H1 (cell line): ENCODE measurements around the gene HYLS1. TPM values are rescaled to one million over a fixed set of nuclear protein-coding genes. Genes with fewer than 3 reads are reported as not detected.

Source experiments
- CTCF ChIA-PET: fragments of 300-600 bp; sonication (Branson Sonifier 250); formaldehyde crosslinking; loops from one replicate; lab custom pipeline; 2021; ENCODE audit not compliant: partially characterized antibody; lab: Charles Lee
- POLR2A ChIA-PET: fragments of 300-600 bp; sonication (Branson Sonifier 250); formaldehyde crosslinking; loops from one replicate; lab custom pipeline; 2021; ENCODE audit warnings: inconsistent platforms; ENCODE audit not compliant: partially characterized antibody; lab: Charles Lee
- DNase-seq, 2 experiments: peaks; one replicate each; pipeline versions ENCODE4 v3.0.0 to v3.0.0-alpha.2; 2010 to 2022; ENCODE audit warnings: low spot score in 2 of 2, low read depth in 1 of 2, mixed read lengths in 1 of 2
- FAIRE-seq: peaks from 2 replicates; lab custom pipeline; 2011; peaks lifted over from hg19 to GRCh38; lab: Jason Lieb, UNC
- H2AFZ ChIP-seq: 2 replicates; pipeline ENCODE4 v1.8.1; 2012; ENCODE audit warnings: low read length, inconsistent platforms
- H2AK5ac ChIP-seq: 2 replicates; pipeline ENCODE4 v1.6.1; 2013; ENCODE audit warnings: low read depth, low read length
- H2BK120ac ChIP-seq: replicated peaks from 2 replicates; pipeline ENCODE3; 2013; ENCODE audit warnings: low read depth, low read length, inconsistent platforms
- H2BK12ac ChIP-seq: 2 replicates; pipeline ENCODE4 v1.6.1; 2013; ENCODE audit warnings: low read depth, low read length
- H2BK15ac ChIP-seq: 2 replicates; pipeline ENCODE4 v1.6.1; 2013; ENCODE audit warnings: low read length
- H2BK20ac ChIP-seq: 2 replicates; pipeline ENCODE4 v1.6.1; 2013; ENCODE audit warnings: low read length
- H2BK5ac ChIP-seq: 2 replicates; pipeline ENCODE4 v1.6.1; 2013; ENCODE audit warnings: low read depth, low read length
- H3K14ac ChIP-seq: 2 replicates; pipeline ENCODE4 v1.6.1; 2013; ENCODE audit warnings: inconsistent platforms; ENCODE audit not compliant: insufficient read length
- H3K18ac ChIP-seq: 2 replicates; pipeline ENCODE4 v1.6.1; 2013; ENCODE audit warnings: low read length; ENCODE audit errors: extremely low read depth
- H3K23ac ChIP-seq: 2 replicates; pipeline ENCODE4 v1.6.1; 2013; ENCODE audit warnings: inconsistent platforms; ENCODE audit not compliant: insufficient read length
- H3K23me2 ChIP-seq: 2 replicates; pipeline ENCODE4 v1.6.1; 2013; ENCODE audit warnings: low read depth, low read length
- H3K27ac ChIP-seq: 2 replicates; pipeline ENCODE4 v1.6.1; 2011; ENCODE audit warnings: low read depth, low read length, inconsistent platforms
- H3K27me3 ChIP-seq, 4 experiments: replicated peaks in 1 of 4; 1 replicate in 1 of 4; 2 replicates in 3 of 4; pipeline versions ENCODE4 v1.6.1 to v1.8.1; 2011 to 2013; ENCODE audit warnings: low read length in 3 of 4, mild to moderate bottlenecking in 3 of 4, inconsistent platforms in 2 of 4, mixed read lengths in 2 of 4, moderate library complexity in 1 of 4; ENCODE audit not compliant: control insufficient read depth in 3 of 4, insufficient read depth in 3 of 4; ENCODE audit errors: extremely low read depth in 1 of 4
- H3K36me3 ChIP-seq, 4 experiments: 2 replicates each; pipeline versions ENCODE4 v1.6.1 to v1.8.1; 2011 to 2013; ENCODE audit warnings: mild to moderate bottlenecking in 4 of 4, low read length in 3 of 4, moderate library complexity in 2 of 4, control low read depth in 1 of 4, inconsistent platforms in 1 of 4; ENCODE audit not compliant: insufficient read depth in 4 of 4, control insufficient read depth in 2 of 4
- H3K4ac ChIP-seq: replicated peaks from 2 replicates; pipeline ENCODE3; 2013; ENCODE audit warnings: low read length, low read depth, mixed read lengths, inconsistent platforms; ENCODE audit not compliant: insufficient read length
- H3K4me1 ChIP-seq, 4 experiments: replicated peaks in 1 of 4; 1 replicate in 1 of 4; 2 replicates in 3 of 4; pipeline versions ENCODE4 v1.6.1 to v1.8.1; 2011 to 2013; ENCODE audit warnings: low read length in 3 of 4, inconsistent platforms in 2 of 4, mixed read lengths in 1 of 4; ENCODE audit not compliant: insufficient read depth in 4 of 4, control insufficient read depth in 3 of 4
- H3K4me2 ChIP-seq, 2 experiments: 2 replicates each; pipeline versions ENCODE4 v1.6.1 to v1.8.1; 2011 to 2013; ENCODE audit warnings: low read depth in 2 of 2, low read length in 2 of 2, control low read depth in 1 of 2, inconsistent platforms in 1 of 2, mild to moderate bottlenecking in 1 of 2; ENCODE audit not compliant: insufficient read depth in 1 of 2
- H3K4me3 ChIP-seq, 4 experiments: fragments of 200-600, 300-600 bp in 1 of 4; sonication (generic), shearing (Covaris generic), sonication (Bioruptor Twin) in 1 of 4; 2 replicates each; pipeline versions ENCODE4 v1.5.1 to v1.8.1; 2011 to 2016; ENCODE audit warnings: low read length in 4 of 4, low read depth in 3 of 4, control low read depth in 2 of 4, inconsistent platforms in 2 of 4, mild to moderate bottlenecking in 2 of 4, mixed read lengths in 1 of 4, moderate library complexity in 1 of 4; ENCODE audit not compliant: insufficient read depth in 2 of 4; ENCODE audit errors: extremely low read depth in 1 of 4
- H3K56ac ChIP-seq: replicated peaks from 2 replicates; pipeline ENCODE3; 2013; ENCODE audit warnings: low read depth, mild to moderate bottlenecking, mixed read lengths, low read length, inconsistent platforms; ENCODE audit not compliant: insufficient read length
- H3K79me1 ChIP-seq: 2 replicates; pipeline ENCODE4 v1.6.1; 2013; ENCODE audit warnings: low read depth, low read length, control low read depth
- H3K79me2 ChIP-seq, 2 experiments: 2 replicates each; pipeline versions ENCODE4 v1.6.1 to v1.8.1; 2012 to 2013; ENCODE audit warnings: low read length in 2 of 2, mild to moderate bottlenecking in 2 of 2, inconsistent platforms in 1 of 2; ENCODE audit not compliant: insufficient read depth in 2 of 2, control insufficient read depth in 1 of 2
- H3K9ac ChIP-seq, 4 experiments: replicated peaks in 1 of 4; 1 replicate in 1 of 4; 2 replicates in 3 of 4; pipeline versions ENCODE4 v1.6.1 to v1.8.1; 2011 to 2013; ENCODE audit warnings: low read depth in 3 of 4, low read length in 3 of 4, control low read depth in 2 of 4, mild to moderate bottlenecking in 2 of 4, moderate library complexity in 2 of 4, inconsistent platforms in 1 of 4; ENCODE audit errors: extremely low read depth in 1 of 4
- H3K9me3 ChIP-seq, 2 experiments: 2 replicates each; pipeline versions ENCODE4 v1.6.1 to v1.8.1; 2012 to 2013; ENCODE audit warnings: mild to moderate bottlenecking in 2 of 2, moderate library complexity in 2 of 2, control low read depth in 1 of 2, inconsistent platforms in 1 of 2, low read depth in 1 of 2, low read length in 1 of 2, mixed read lengths in 1 of 2; ENCODE audit not compliant: insufficient read depth in 2 of 2
- H4K20me1 ChIP-seq, 2 experiments: replicated peaks in 1 of 2; 2 replicates each; pipeline versions ENCODE3 to v1.8.1; 2011 to 2013; ENCODE audit warnings: inconsistent platforms in 2 of 2, low read length in 2 of 2, mild to moderate bottlenecking in 1 of 2; ENCODE audit not compliant: insufficient read depth in 2 of 2, control insufficient read depth in 1 of 2
- H4K5ac ChIP-seq: 2 replicates; pipeline ENCODE4 v1.6.1; 2013; ENCODE audit warnings: low read length, low read depth, mixed read lengths, inconsistent platforms; ENCODE audit not compliant: insufficient read length
- H4K8ac ChIP-seq: 2 replicates; pipeline ENCODE4 v1.8.0; 2013; ENCODE audit warnings: mild to moderate bottlenecking, moderate library complexity, low read length, inconsistent platforms; ENCODE audit not compliant: insufficient read depth; ENCODE audit errors: extremely low read depth
- H4K91ac ChIP-seq: replicated peaks from 2 replicates; pipeline ENCODE3; 2013; ENCODE audit warnings: low read length, mixed read lengths, inconsistent platforms; ENCODE audit not compliant: insufficient read length
- BRCA1 ChIP-seq: IDR thresholded peaks from 2 replicates; pipeline ENCODE4 v1.6.1; 2012; ENCODE audit warnings: low read depth, low read length, improper control_type of control experiment
- CBX5 ChIP-seq: fragments of 300-800, 300-1000 bp; sonication (generic); IDR thresholded peaks from 2 replicates; pipeline ENCODE4 v1.7.1; 2016; ENCODE audit warnings: antibody characterized with exemption, low read length, low read depth
- CHD2 ChIP-seq: IDR thresholded peaks from 2 replicates; pipeline ENCODE4 v1.6.1; 2012; ENCODE audit warnings: low read length, improper control_type of control experiment
- CTBP2 ChIP-seq: IDR thresholded peaks from 2 replicates; pipeline ENCODE4 v1.7.0; 2011; ENCODE audit warnings: borderline replicate concordance, mild to moderate bottlenecking, moderate library complexity, mixed read lengths, low read length; ENCODE audit not compliant: insufficient read depth, insufficient read length
- RAD21 ChIP-seq, 2 experiments: IDR thresholded peaks in 1 of 2; conservative IDR thresholded peaks in 1 of 2; 2 replicates each; pipeline ENCODE4 v1.6.1; 2011; ENCODE audit warnings: low read depth in 2 of 2, low read length in 2 of 2, improper control_type of control experiment in 1 of 2, inconsistent platforms in 1 of 2, mild to moderate bottlenecking in 1 of 2, moderate library complexity in 1 of 2
- SIX5 ChIP-seq: IDR thresholded peaks from 2 replicates; pipeline ENCODE4 v1.6.1; 2011; ENCODE audit warnings: mild to moderate bottlenecking, low read depth, low read length
- TAF1 ChIP-seq: IDR thresholded peaks from 2 replicates; pipeline ENCODE4 v1.6.1; 2011; ENCODE audit warnings: mild to moderate bottlenecking, low read depth, low read length
- ZNF274 ChIP-seq: IDR thresholded peaks from 2 replicates; pipeline ENCODE4 v1.7.0; 2012; ENCODE audit warnings: low read length, borderline replicate concordance; ENCODE audit errors: extremely low read depth
- WGBS, 2 experiments: shearing (Covaris generic) in 1 of 2; methylation state at CpG; one replicate each; pipeline versions ENCODE4 v1.1.6 to v1.1.7; 2013 to 2015; ENCODE audit warnings: low lambda C conversion rate in 2 of 2, mixed read lengths in 2 of 2, inconsistent platforms in 1 of 2, low coverage in 1 of 2, missing lambda C conversion rate in 1 of 2; ENCODE audit not compliant: insufficient replicate concordance in 2 of 2, insufficient coverage in 1 of 2, insufficient read length in 1 of 2; ENCODE audit errors: extremely low coverage in 1 of 2, missing lambda C conversion rate in 1 of 2; 5-methylcytosine and 5-hydroxymethylcytosine counted together
- polyA plus RNA-seq, 7 experiments: library from polyadenylated mRNA; depleted of rRNA in 3 of 7; stranded (reverse) in 5 of 7; unstranded in 2 of 7; fragments of >200 nt in 5 of 7; fragments of 200-250 nt in 2 of 7; gene quantifications; 1 replicate in 5 of 7; 2 replicates in 1 of 7; 4 replicates in 1 of 7; pipeline versions ENCODE4 v1.2.1 to v1.2.3, GENCODE V29; 2011 to 2013; ENCODE audit warnings: missing spikeins in 2 of 7, mixed read lengths in 2 of 7
- total RNA-seq: library from RNA; stranded (reverse); fragmentation: NEBNext Ultra II Directional; extraction: Animal tissue kit (Norgen Biotek cat#: 25700); gene quantifications from 2 replicates; pipeline ENCODE4 v1.2.1, GENCODE V29; 2021

HYLS1 gene
- total and polyA plus RNA-seq, 2 of the 8 experiments (the other 6 are each of a cell fraction or from before 2014, with no cell fraction given) = 5.1 to 11.6 TPM

GRCh38 chr11:125869521-125869920, 17.9 kb upstream of the HYLS1 start:
- H2BK120ac ChIP-seq = no peak overlapping the region
- no peak overlapping the region for H3K14ac ChIP-seq
- H4K8ac ChIP-seq = no peak overlapping the region
- H3K9ac ChIP-seq = no peak overlapping the region
- H3K56ac ChIP-seq = no peak overlapping the region
- no peak overlapping the region for H2AK5ac ChIP-seq
- no peak overlapping the region for H3K27ac ChIP-seq
- peak; percentile 24 to 39; a peak in 2 of 4 replicates for TF ChIP-seq RAD21 (IDR thresholded peaks at IDR 0.05 in 1 of 2, conservative IDR thresholded peaks at IDR 0.05 in 1 of 2; ENCODE audit: low read depth in 2 of 2, low read length in 2 of 2)
- TF ChIP-seq TAF1 = no peak
- TF ChIP-seq CTBP2 = no peak
- TF ChIP-seq BRCA1 = no peak
- TF ChIP-seq CHD2 = no peak
- TF ChIP-seq CBX5 = no peak
- no peak for TF ChIP-seq SIX5
- no peak for TF ChIP-seq ZNF274
- no peak overlapping the region for H3K4me2 ChIP-seq
- ChIA-PET POLR2A (no interaction called here), CTCF (interaction anchor here (0.9 to 1.7 kb wide), 5 partner anchors 10 to 146 kb away, joined by 3 to 15 read pairs (median 3); no protein-coding TSS in a partner anchor)
- no peak overlapping the region for H4K5ac ChIP-seq
- DNase-seq (no peak), FAIRE-seq (no peak)
- no peak overlapping the region for H2BK15ac ChIP-seq
- H3K4ac ChIP-seq = no peak overlapping the region
- peaks cover 0 to 2% of the 10 kb centered on the region in 2 experiments; a peak in 1 of 4 replicates for H3K9me3 ChIP-seq
- H3K23ac ChIP-seq = no peak overlapping the region
- no peaks in the 10 kb centered on the region for H3K23me2 ChIP-seq
- H2AFZ ChIP-seq = no peak overlapping the region
- no peak overlapping the region for H2BK5ac ChIP-seq
- no peak overlapping the region for H4K91ac ChIP-seq
- H3K18ac ChIP-seq = no peak overlapping the region
- no peaks in the 10 kb centered on the region; a peak in 1 of 7 replicates for H3K4me1 ChIP-seq
- WGBS, 2 experiments = 78% methylated on average over 2 of the region's 2 CpGs; no CpG with 5 or more reads in 1 of the 2 experiments
- no peaks in the 10 kb centered on the region for H3K36me3 ChIP-seq
- no peak overlapping the region for H3K4me3 ChIP-seq
- no peaks in the 10 kb centered on the region for H4K20me1 ChIP-seq
- no peak overlapping the region for H2BK12ac ChIP-seq
- H3K79me1 ChIP-seq = no peaks in the 10 kb centered on the region
- no peaks in the 10 kb centered on the region for H3K79me2 ChIP-seq
- no peak overlapping the region for H2BK20ac ChIP-seq
- no peaks in the 10 kb centered on the region for H3K27me3 ChIP-seq
